ENCODE measurements around the gene CERS3. TPM values are rescaled to one million over a fixed set of nuclear protein-coding genes. Genes with fewer than 3 reads are reported as not detected.

The CERS3 gene
- total and polyA plus RNA-seq, 2 experiments from 2014 or later, result not detected

DNA sequence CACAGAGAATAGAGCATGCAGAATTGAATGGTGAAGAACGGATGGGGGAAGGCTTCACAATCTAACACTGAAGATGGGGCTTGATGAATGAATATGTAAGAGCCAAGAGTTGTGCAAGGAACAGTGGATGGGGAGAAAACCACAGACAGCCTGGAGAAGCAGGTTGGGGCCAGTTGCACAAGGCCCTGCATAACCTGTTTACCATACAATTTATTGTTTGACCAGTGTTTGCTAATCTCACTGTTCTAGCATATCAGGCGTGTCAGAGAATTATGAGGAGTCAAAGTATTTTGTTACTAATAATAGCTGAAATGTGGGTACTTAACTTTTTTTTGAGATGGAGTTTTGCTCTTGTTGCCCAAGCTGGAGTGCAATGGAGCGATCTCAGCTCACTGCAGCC, 36.8 kb upstream of the CERS3 start:
- H3F3A ChIP-seq (ENCODE audit: insufficient read depth), result no peaks in the 10 kb centered on the region
- H3K9ac ChIP-seq, result no peak overlapping the region
- no peak overlapping the region for H3K4me3 ChIP-seq
- in situ Hi-C loops (cut with MboI), result no loop called here
- no peak overlapping the region for H2AFZ ChIP-seq
- 69 to 72% methylated on average over 3 of the region's 3 CpGs for WGBS, 2 experiments (ENCODE audit: low coverage in 1 of 2, low lambda C conversion rate in 2 of 2, missing lambda C conversion rate in 2 of 2)
- no peaks in the 10 kb centered on the region for H3K79me2 ChIP-seq (ENCODE audit: insufficient read depth)
- no peak overlapping the region for H3K27ac ChIP-seq
- no peak overlapping the region for H3K4me2 ChIP-seq (ENCODE audit: unreplicated experiment)
- H3K9me2 ChIP-seq (ENCODE audit: insufficient read depth), result no peaks in the 10 kb centered on the region
- no peaks in the 10 kb centered on the region for H3K36me3 ChIP-seq (ENCODE audit: low read depth)
- no peaks in the 10 kb centered on the region for H3K4me1 ChIP-seq (ENCODE audit: insufficient read depth)
- no peaks in the 10 kb centered on the region for H3K27me3 ChIP-seq (replicated peaks; ENCODE audit: insufficient read depth)
- H4K20me1 ChIP-seq (ENCODE audit: insufficient read depth), result no peaks in the 10 kb centered on the region
- H3K9me3 ChIP-seq (ENCODE audit: low read depth), result no peaks in the 10 kb centered on the region
- TF ChIP-seq EZH2 (IDR thresholded peaks at IDR 0.05; ENCODE audit: insufficient read depth, poor library complexity, severe bottlenecking) (no peak), EZH2phosphoT487 (IDR thresholded peaks at IDR 0.05; ENCODE audit: insufficient read depth, low read depth) (no peak)
- no peak for DNase-seq

DNA sequence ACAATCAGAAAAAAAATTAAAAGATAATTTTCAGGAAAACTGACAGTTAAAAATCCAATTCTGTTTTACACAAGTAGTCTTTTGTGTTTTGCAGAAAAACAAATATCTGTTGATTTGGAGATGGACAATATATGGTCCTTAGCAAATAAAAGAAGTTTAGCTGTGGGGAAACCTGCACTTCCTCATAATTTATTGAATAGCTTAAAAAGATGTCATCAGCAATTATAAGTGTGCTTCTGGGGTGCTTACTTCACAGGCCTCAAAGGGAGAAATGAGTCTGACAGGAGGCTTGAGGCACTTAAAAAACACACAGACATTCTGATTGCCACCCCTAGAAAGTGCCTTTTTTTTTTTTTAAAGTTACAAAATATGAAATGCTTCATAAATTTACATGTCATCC, 31.6 kb upstream of the CERS3 start:
- H3K9ac ChIP-seq, result no peak overlapping the region
- no peak for DNase-seq
- in situ Hi-C loops (cut with MboI), result no loop called here

DNA sequence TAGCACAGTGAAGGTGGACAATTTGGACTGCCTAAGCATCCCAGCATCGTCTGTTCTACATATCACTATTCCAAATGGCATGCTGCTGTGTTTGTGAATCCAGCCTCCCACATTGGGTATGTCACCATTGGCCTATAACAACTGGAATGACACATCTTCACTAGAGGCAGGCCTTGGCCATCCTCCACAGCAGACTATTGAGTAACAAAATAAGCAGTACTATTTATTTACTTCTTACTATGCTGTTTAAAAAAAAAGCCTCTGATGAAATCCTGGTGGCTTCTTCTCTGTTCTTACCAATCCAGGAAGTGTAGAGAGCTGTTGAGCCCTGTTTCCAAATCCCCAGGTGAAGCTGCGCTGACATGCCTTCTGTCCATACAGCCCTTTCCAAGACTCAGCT, 30.6 kb upstream of the CERS3 start:
- Histone ChIP-seq H3K4me2 (ENCODE audit: unreplicated experiment) (no peak overlapping the region), H3K9ac (no peak overlapping the region), H3K4me3 (no peak overlapping the region), H3K4me1 (ENCODE audit: insufficient read depth) (no peaks in the 10 kb centered on the region; the same call in 1 of the 2 replicates), H3K27ac (no peak overlapping the region), H3F3A (ENCODE audit: insufficient read depth) (no peaks in the 10 kb centered on the region), H3K9me3 (ENCODE audit: low read depth) (no peaks in the 10 kb centered on the region), H3K9me2 (ENCODE audit: insufficient read depth) (no peaks in the 10 kb centered on the region), H4K20me1 (ENCODE audit: insufficient read depth) (no peaks in the 10 kb centered on the region), H3K27me3 (replicated peaks; ENCODE audit: insufficient read depth) (no peaks in the 10 kb centered on the region), H3K36me3 (ENCODE audit: low read depth) (no peaks in the 10 kb centered on the region), H2AFZ (no peak overlapping the region), H3K79me2 (ENCODE audit: insufficient read depth) (no peaks in the 10 kb centered on the region)
- in situ Hi-C loops (cut with MboI), result no loop called here
- DNase-seq, result peak; percentile 85
- 48 to 52% methylated on average over 2 of the region's 2 CpGs for WGBS, 2 experiments (ENCODE audit: low coverage in 1 of 2, low lambda C conversion rate in 2 of 2, missing lambda C conversion rate in 2 of 2)
- no peak for TF ChIP-seq EZH2 (IDR thresholded peaks at IDR 0.05; ENCODE audit: insufficient read depth, poor library complexity, severe bottlenecking)
- no peak for TF ChIP-seq EZH2phosphoT487 (IDR thresholded peaks at IDR 0.05; ENCODE audit: insufficient read depth, low read depth)

More for the DNA sequence above, 31.6 kb upstream of the CERS3 start:
- no peak overlapping the region for H2AFZ ChIP-seq
- H3K4me1 ChIP-seq (ENCODE audit: insufficient read depth), result no peaks in the 10 kb centered on the region; the same call in 1 of the 2 replicates
- no peaks in the 10 kb centered on the region for H3K36me3 ChIP-seq (ENCODE audit: low read depth)
- no peaks in the 10 kb centered on the region for H4K20me1 ChIP-seq (ENCODE audit: insufficient read depth)
- no peaks in the 10 kb centered on the region for H3K27me3 ChIP-seq (replicated peaks; ENCODE audit: insufficient read depth)
- no peak for TF ChIP-seq EZH2 (IDR thresholded peaks at IDR 0.05; ENCODE audit: insufficient read depth, poor library complexity, severe bottlenecking)
- no peak for TF ChIP-seq EZH2phosphoT487 (IDR thresholded peaks at IDR 0.05; ENCODE audit: insufficient read depth, low read depth)
- no peaks in the 10 kb centered on the region for H3K9me3 ChIP-seq (ENCODE audit: low read depth)
- no peaks in the 10 kb centered on the region for H3F3A ChIP-seq (ENCODE audit: insufficient read depth)
- no peak overlapping the region for H3K4me2 ChIP-seq (ENCODE audit: unreplicated experiment)
- H3K79me2 ChIP-seq (ENCODE audit: insufficient read depth), result no peaks in the 10 kb centered on the region
- H3K9me2 ChIP-seq (ENCODE audit: insufficient read depth), result no peaks in the 10 kb centered on the region
- H3K27ac ChIP-seq, result no peak overlapping the region
- H3K4me3 ChIP-seq, result no peak overlapping the region

GRCh38 chr15:100558771-100559254, 30.1 kb upstream of the CERS3 start:
- no peak overlapping the region for H2AFZ ChIP-seq
- H3K9me3 ChIP-seq (ENCODE audit: low read depth), result no peaks in the 10 kb centered on the region
- H3K4me1 ChIP-seq (ENCODE audit: insufficient read depth), result no peaks in the 10 kb centered on the region; the same call in 1 of the 2 replicates
- no peaks in the 10 kb centered on the region for H3K9me2 ChIP-seq (ENCODE audit: insufficient read depth)
- H3K27ac ChIP-seq, result no peak overlapping the region
- DNase-seq, result no peak
- no peaks in the 10 kb centered on the region for H3K79me2 ChIP-seq (ENCODE audit: insufficient read depth)
- no peaks in the 10 kb centered on the region for H3F3A ChIP-seq (ENCODE audit: insufficient read depth)
- no peak overlapping the region for H3K4me2 ChIP-seq (ENCODE audit: unreplicated experiment)
- no peaks in the 10 kb centered on the region for H3K36me3 ChIP-seq (ENCODE audit: low read depth)
- no peak overlapping the region for H3K4me3 ChIP-seq
- in situ Hi-C loops (cut with MboI), result no loop called here
- H3K27me3 ChIP-seq (replicated peaks; ENCODE audit: insufficient read depth), result no peaks in the 10 kb centered on the region
- no peak overlapping the region for H3K9ac ChIP-seq
- TF ChIP-seq EZH2 (IDR thresholded peaks at IDR 0.05; ENCODE audit: insufficient read depth, poor library complexity, severe bottlenecking) (no peak), EZH2phosphoT487 (IDR thresholded peaks at IDR 0.05; ENCODE audit: insufficient read depth, low read depth) (no peak)
- WGBS, 2 experiments (ENCODE audit: low coverage in 1 of 2, low lambda C conversion rate in 2 of 2, missing lambda C conversion rate in 2 of 2), result 92 to 97% methylated on average over 18 to 50 of the region's 50 CpGs
- no peaks in the 10 kb centered on the region for H4K20me1 ChIP-seq (ENCODE audit: insufficient read depth)

DNA sequence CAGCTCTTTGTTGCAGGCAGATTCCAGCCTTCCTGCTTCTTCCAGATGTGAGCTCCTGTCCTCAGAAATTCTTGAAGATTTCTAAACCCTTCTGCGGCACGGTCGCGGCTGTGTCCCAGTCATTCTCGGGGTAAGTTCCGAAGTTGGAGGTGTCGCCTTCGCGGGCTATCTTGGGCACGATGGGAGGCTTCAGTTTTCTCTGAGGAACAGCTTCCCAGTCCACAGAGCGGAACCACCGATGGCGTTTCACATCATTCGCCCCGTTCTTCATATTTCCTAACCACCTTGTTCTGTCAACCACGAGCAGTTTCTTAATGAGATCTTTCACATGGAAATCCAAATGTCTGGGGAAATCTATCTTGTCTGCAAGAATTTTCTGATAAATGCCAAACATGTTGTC, 24.7 kb upstream of the CERS3 start:
- H3K79me2 ChIP-seq (ENCODE audit: insufficient read depth), result no peaks in the 10 kb centered on the region
- H3K9me2 ChIP-seq (ENCODE audit: insufficient read depth), result no peaks in the 10 kb centered on the region
- no peak overlapping the region for H3K4me2 ChIP-seq (ENCODE audit: unreplicated experiment)
- no peaks in the 10 kb centered on the region for H3K27me3 ChIP-seq (replicated peaks; ENCODE audit: insufficient read depth)
- no peaks in the 10 kb centered on the region for H3K9me3 ChIP-seq (ENCODE audit: low read depth)
- H4K20me1 ChIP-seq (ENCODE audit: insufficient read depth), result no peaks in the 10 kb centered on the region
- TF ChIP-seq EZH2phosphoT487 (IDR thresholded peaks at IDR 0.05; ENCODE audit: insufficient read depth, low read depth), result no peak
- no peak for TF ChIP-seq EZH2 (IDR thresholded peaks at IDR 0.05; ENCODE audit: insufficient read depth, poor library complexity, severe bottlenecking)
- WGBS, 2 experiments (ENCODE audit: low coverage in 1 of 2, low lambda C conversion rate in 2 of 2, missing lambda C conversion rate in 2 of 2), result 89 to 90% methylated on average over 16 of the region's 16 CpGs
- no peak overlapping the region for H3K27ac ChIP-seq
- no peaks in the 10 kb centered on the region for H3F3A ChIP-seq (ENCODE audit: insufficient read depth)
- no peak for DNase-seq
- in situ Hi-C loops (cut with MboI), result no loop called here
- H3K4me1 ChIP-seq (ENCODE audit: insufficient read depth), result no peaks in the 10 kb centered on the region
- no peak overlapping the region for H2AFZ ChIP-seq
- H3K4me3 ChIP-seq, result no peak overlapping the region
- no peaks in the 10 kb centered on the region for H3K36me3 ChIP-seq (ENCODE audit: low read depth)
- no peak overlapping the region for H3K9ac ChIP-seq
